Pulmonary artery endothelial cell (primary cell): ENCODE results near the gene DAPK1. TPM values are rescaled to one million over a fixed set of nuclear protein-coding genes. Genes with fewer than 3 reads are reported as not detected.
"Not testable (repeated sequence)": the region's sequence is repeated elsewhere in the genome, so short reads cannot be mapped to it uniquely, and the experiment has no call there.

ENCODE experiments used
- DNase-seq: peaks from one replicate; pipeline ENCODE4 v3.0.0-alpha.2; 2011; ENCODE audit warnings: low read depth, low spot score
- total RNA-seq: library from RNA; depleted of rRNA; stranded (reverse); fragments of >200 nt; gene quantifications from 2 replicates; pipeline ENCODE4 v1.2.3, GENCODE V29; 2014

Gene DAPK1
- total RNA-seq, 1 donor from 2014 or later: 43.2 TPM

DNA sequence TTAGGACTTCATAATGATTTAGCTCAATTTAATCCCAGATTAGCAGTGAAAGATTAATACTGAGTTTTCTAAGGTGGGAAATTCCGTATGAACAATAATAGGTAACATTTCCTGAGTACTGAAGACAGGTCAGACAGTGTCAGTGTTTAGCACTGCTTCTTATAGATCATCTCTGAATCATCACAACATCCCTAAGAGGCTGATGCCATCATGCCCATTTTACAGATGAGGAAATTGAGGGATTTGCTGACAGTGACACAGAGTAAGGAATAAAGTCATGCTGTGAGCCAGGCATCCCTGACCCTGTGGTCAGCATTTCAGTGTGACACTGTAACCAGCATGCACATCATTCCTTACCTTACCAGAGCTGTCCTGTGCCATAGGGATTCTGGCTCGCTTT is 44.5 kb downstream of the DAPK1 start:
- no peak for DNase-seq

GRCh38 chr9:87543251-87543650 is 45.6 kb downstream of the DAPK1 start:
- no peak for DNase-seq

DNA sequence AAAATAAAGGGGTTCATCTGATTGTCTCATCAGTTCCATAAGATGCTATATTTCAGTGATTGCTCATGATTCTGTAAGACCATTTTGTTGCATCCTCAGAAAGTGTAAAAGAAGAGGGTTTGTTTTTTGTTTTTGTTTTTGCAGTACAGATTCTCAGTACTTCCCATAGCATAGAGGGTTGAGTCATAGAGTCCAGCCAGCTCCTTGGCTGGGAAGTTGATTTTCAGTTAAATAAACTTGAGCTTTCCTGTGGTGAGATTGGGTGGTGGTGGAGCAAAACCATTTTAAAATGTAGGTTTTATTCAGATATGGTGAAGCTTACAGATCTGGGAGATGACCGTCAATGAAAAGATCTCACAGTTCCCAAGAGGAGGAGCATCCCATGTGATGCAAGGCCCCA is 48.2 kb downstream of the DAPK1 start:
- DNase-seq: peak; percentile 17

DNA sequence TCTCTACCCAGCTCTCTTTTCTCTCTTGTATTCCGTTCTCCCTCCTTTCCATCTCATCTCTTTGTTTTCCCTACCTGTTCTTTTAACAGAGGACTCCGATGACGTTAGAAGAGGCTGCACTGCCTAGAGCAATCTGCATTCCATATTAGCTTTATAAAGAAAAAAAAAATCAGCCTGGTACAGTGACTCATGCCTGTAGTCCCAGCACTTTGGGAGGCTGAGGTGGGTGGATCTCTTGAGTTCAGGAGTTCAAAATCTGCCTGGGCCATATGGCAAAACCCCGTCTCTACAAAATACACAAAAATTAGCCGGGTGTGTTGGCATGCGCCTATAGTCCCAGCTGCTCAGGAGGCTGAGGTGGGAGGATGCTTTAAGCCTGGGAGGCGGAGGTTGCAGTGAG is 49.0 kb downstream of the DAPK1 start:
- no peak for DNase-seq

DNA sequence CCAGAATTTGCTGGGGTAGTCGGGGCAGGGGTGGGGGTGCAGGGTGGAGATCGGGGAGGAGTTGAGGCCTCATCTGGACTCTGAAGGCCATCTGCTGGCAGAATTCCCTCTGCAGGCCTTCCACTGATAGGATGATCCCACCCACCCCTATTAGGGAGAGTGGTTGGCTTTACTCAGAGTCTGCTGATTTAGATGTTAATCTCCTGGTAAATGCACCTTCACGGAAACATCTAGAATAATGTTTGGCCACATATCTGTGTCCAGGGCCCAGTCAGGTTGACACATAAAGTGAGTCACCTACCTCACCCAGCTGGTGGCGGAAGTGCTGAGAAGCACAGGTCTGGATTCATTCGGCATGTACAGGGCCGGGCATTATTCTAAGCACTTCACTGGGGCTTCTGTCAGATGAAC is 50.0 kb downstream of the DAPK1 start:
- DNase-seq: no peak

- DNase-seq: no peak
These were observed 50.5 kb downstream of the DAPK1 start for GRCh38 chr9:87548159-87548558.

DNA sequence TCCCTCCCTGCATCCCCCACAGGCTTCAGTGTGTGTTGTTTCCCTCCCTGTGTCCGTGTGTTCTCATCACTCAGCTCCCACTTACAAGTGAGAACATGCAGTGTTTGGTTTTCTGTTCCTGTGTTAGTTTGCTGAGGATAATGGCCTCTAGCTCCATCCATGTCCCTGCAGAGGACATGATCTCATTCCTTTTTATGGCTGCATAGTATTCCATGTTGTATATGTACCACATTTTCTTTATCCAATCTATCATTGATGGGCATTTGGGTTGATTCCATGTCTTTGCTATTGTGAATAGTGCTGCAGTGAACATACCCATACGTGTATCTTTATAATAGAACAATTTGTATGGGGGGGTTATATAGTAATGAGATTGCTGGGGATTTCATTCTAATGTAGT is 51.4 kb downstream of the DAPK1 start:
- DNase-seq: not testable (repeated sequence)

- DNase-seq: no peak
These were observed 52.1 kb downstream of the DAPK1 start for GRCh38 chr9:87549791-87550190.

- DNase-seq: no peak
These were observed 52.7 kb downstream of the DAPK1 start for GRCh38 chr9:87550253-87550954.

DNA sequence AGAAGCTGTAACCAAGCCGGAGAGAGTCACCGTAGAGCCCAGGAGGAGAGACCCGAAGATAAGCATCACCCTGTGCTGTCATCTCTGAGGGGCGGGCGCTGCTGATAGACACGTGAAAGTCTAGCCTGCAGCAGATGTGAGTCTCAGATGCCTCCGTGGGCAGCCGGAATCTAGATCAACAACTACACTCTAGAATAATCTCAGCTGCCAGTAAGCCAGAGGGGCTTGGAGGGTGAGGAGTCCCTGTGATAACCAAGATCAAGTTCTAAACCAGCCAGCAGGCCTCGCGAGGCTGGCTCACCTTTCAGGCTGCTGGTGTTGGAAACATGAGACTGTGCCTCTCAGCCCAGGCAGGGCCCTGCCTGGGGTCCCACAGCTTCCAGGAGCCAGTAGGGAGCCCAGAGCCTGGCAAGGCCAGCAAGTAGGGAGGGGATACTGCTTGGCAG is 54.1 kb downstream of the DAPK1 start:
- no peak for DNase-seq

- DNase-seq: no peak
These were observed 56.7 kb downstream of the DAPK1 start for GRCh38 chr9:87554171-87554910.

DNA sequence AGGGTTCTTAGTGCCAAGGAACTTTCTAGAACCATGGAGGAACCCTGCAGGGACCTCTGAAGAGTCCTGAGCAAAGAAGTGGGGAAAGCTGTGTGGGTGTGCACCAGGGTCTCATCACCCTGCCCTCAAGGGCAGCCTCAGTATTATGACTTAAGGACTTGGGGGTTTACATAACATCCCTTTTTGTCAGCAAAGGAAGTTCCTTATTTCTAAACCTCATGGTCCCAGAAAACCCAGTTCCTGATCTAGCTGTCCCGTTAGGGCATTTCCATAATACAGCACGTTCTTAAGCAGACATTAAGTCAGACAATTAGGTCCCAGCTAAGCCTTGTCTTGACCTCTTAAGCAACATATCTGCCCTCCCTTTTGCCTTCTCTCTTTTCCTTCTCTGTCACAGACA is 57.3 kb downstream of the DAPK1 start:
- no peak for DNase-seq

DNA sequence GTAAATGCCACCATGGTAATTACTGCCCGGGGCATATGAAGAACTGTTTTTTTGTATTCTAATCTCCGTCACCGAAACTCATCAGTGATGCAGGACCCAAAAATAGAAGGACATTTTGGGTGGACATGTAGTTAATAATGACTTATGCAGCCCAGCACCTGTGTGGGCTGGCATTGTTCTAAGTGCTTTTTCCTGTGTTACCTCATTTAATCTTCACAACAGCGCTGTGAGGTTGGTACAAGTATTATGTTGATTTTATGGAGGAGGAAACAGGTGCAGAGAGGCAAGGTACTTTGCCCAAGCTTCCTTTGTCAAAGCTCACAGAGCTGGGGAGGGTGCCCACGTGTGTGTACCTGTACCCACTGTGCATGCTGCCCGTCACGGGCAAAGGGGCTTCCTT is 58.4 kb downstream of the DAPK1 start:
- DNase-seq: no peak

- DNase-seq: no peak
These were observed 59.2 kb downstream of the DAPK1 start for GRCh38 chr9:87556821-87557220.

- DNase-seq: no peak
These were observed 60.3 kb downstream of the DAPK1 start for GRCh38 chr9:87557996-87558395.

- no peak for DNase-seq
These were observed 61.0 kb downstream of the DAPK1 start for GRCh38 chr9:87558606-87559190.

GRCh38 chr9:87562062-87562461 is 64.4 kb downstream of the DAPK1 start:
- DNase-seq: no peak

- no peak for DNase-seq
These were observed 65.0 kb downstream of the DAPK1 start for GRCh38 chr9:87562530-87563170.

GRCh38 chr9:87564111-87564510 is 66.4 kb downstream of the DAPK1 start:
- no peak for DNase-seq

- no peak for DNase-seq
These were observed 67.1 kb downstream of the DAPK1 start for GRCh38 chr9:87564791-87565241.

GRCh38 chr9:87567001-87567400 is 69.3 kb downstream of the DAPK1 start:
- DNase-seq: no peak

DNA sequence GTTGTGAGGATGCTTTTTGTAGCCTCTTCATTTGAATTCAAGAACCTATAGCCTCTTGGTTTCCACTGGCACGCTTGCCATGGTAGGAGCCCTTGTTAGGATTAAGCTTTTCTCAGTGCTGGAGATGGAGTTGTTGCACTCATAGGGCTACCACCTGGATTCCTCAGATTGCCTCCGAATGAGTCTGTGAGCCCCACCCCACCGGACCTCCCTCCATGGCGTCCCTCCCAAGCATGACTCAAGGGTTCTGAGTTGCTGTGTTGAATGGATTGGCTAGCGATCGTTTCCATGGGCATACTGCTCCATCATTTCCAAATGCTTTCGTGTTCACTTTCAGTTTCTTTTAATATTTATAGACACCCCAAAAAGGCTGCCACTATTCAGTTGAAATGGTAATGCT is 69.9 kb downstream of the DAPK1 start:
- DNase-seq: no peak
